ENCODE data around the gene IRX6.

DNA sequence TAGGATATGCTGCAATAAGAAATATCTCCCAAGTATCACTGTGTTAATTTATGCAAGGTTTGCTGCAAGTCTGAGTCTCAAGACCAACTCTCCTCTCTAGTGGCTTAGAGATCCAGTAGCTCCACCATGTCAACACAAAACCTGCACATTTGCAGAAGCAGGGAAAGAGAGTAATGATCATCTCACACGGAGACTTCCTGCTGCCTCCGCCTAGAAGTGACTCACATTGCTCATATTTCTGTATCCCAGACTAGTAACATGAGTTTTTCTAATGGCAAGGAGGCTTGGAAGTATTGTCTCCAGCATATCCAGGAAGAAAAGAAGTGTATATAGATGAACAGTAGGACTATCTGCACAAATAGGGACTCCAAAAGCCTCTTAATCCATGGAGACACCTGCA is 15.0 kb upstream of the IRX6 start:
- TF ChIP-seq CTCF (IDR thresholded peaks at IDR 0.05; ENCODE audit: borderline replicate concordance, extremely low read depth, low read length, poor library complexity, severe bottlenecking) (no peak), EZH2 (IDR thresholded peaks at IDR 0.05; ENCODE audit: borderline replicate concordance, low read depth, low read length, severe bottlenecking) (no peak)
